GM23338 (cell line): ENCODE data around the gene AGR3. TPM values are rescaled to one million over a fixed set of nuclear protein-coding genes. Genes with fewer than 3 reads are reported as not detected.

Source experiments
- ATAC-seq: fragments of 200-7000 bp; cut with Tn5 transposase; 3 replicates; pipeline ENCODE4 v1.9.1; 2020
- DNase-seq: peaks from one replicate; pipeline ENCODE4 v3.0.0-alpha.2; 2015; ENCODE audit warnings: low spot score
- H2AFZ ChIP-seq: fragments of 200-600 bp; sonication (generic); 2 replicates; pipeline ENCODE4 v1.8.0; 2016; ENCODE audit warnings: antibody characterized with exemption, mild to moderate bottlenecking, moderate library complexity
- H3F3A ChIP-seq: fragments of 200-600 bp; sonication (generic); replicated peaks from 2 replicates; pipeline ENCODE4 v1.8.0; 2017; ENCODE audit warnings: antibody characterized with exemption, mixed run types, low read depth
- H3K27ac ChIP-seq: fragments of 200-600 bp; sonication (generic); 2 replicates; pipeline ENCODE4 v1.6.1; 2016; ENCODE audit warnings: low read depth
- H3K27me3 ChIP-seq: fragments of 200-600 bp; sonication (generic); 2 replicates; pipeline ENCODE4 v1.8.0; 2016; ENCODE audit warnings: mild to moderate bottlenecking, mixed run types, moderate library complexity; ENCODE audit not compliant: insufficient read depth
- H3K36me3 ChIP-seq: fragments of 200-600 bp; sonication (generic); 2 replicates; pipeline ENCODE4 v1.8.0; 2016; ENCODE audit warnings: mild to moderate bottlenecking; ENCODE audit not compliant: insufficient read depth
- H3K4me1 ChIP-seq: fragments of 200-600 bp; sonication (generic); 2 replicates; pipeline ENCODE4 v1.8.0; 2016; ENCODE audit warnings: mild to moderate bottlenecking, moderate library complexity; ENCODE audit not compliant: insufficient read depth
- H3K4me2 ChIP-seq: fragments of 200-600 bp; sonication (generic); 2 replicates; pipeline ENCODE4 v1.7.1; 2017; ENCODE audit warnings: mixed run types
- H3K4me3 ChIP-seq: fragments of 200-600 bp; sonication (generic); 2 replicates; pipeline ENCODE4 v1.6.1; 2016; ENCODE audit warnings: mixed run types
- H3K79me2 ChIP-seq: fragments of 200-600 bp; sonication (generic); replicated peaks from 2 replicates; pipeline ENCODE4 v1.8.0; 2017; ENCODE audit warnings: mild to moderate bottlenecking; ENCODE audit not compliant: insufficient read depth
- H3K9me2 ChIP-seq: fragments of 200-600 bp; sonication (generic); 2 replicates; pipeline ENCODE4 v1.8.0; 2017; ENCODE audit not compliant: insufficient read depth
- H4K20me1 ChIP-seq: fragments of 200-600 bp; sonication (generic); replicated peaks from 2 replicates; pipeline ENCODE4 v1.8.0; 2017; ENCODE audit warnings: mild to moderate bottlenecking; ENCODE audit not compliant: insufficient read depth
- H3K27ac Mint-ChIP-seq: 2 replicates; pipeline ENCODE4 v1.8.0; 2020; ENCODE audit warnings: inconsistent platforms, mild to moderate bottlenecking, moderate library complexity, mixed read lengths
- H3K27me3 Mint-ChIP-seq: 3 replicates; pipeline ENCODE4 v1.8.0; 2022; ENCODE audit warnings: low read depth, mild to moderate bottlenecking, moderate library complexity, mixed read lengths, inconsistent platforms; ENCODE audit not compliant: insufficient read depth, poor library complexity
- H3K36me3 Mint-ChIP-seq: 3 replicates; pipeline ENCODE4 v1.8.0; 2021; ENCODE audit warnings: low read depth, mild to moderate bottlenecking, inconsistent platforms, moderate library complexity, mixed read lengths
- H3K4me1 Mint-ChIP-seq: 3 replicates; pipeline ENCODE4 v1.8.0; 2020; ENCODE audit warnings: mild to moderate bottlenecking, inconsistent platforms, mixed read lengths
- H3K4me3 Mint-ChIP-seq: 3 replicates; pipeline ENCODE4 v1.8.0; 2021; ENCODE audit warnings: moderate library complexity, mild to moderate bottlenecking, inconsistent platforms, mixed read lengths
- H3K9me3 Mint-ChIP-seq: 3 replicates; pipeline ENCODE4 v1.8.0; 2020; ENCODE audit warnings: moderate library complexity, mild to moderate bottlenecking, inconsistent platforms, mixed read lengths
- CREB1 ChIP-seq: fragments of 250-450 bp; sonication (Bioruptor Pico); IDR thresholded peaks from 2 replicates; pipeline ENCODE4 v1.5.0; 2020; ENCODE audit warnings: low read depth, mild to moderate bottlenecking, moderate library complexity
- EZH2 ChIP-seq: fragments of 200-600 bp; sonication (generic); IDR thresholded peaks from one replicate; pipeline ENCODE4 v1.8.0; 2017; ENCODE audit warnings: antibody characterized with exemption, mild to moderate bottlenecking, low read depth; ENCODE audit not compliant: unreplicated experiment
- NANOG ChIP-seq: IDR thresholded peaks from 2 replicates; pipeline ENCODE4 v1.6.1; 2016; ENCODE audit warnings: antibody characterized with exemption, borderline replicate concordance
- POLR2AphosphoS5 ChIP-seq: IDR thresholded peaks from 2 replicates; pipeline ENCODE4 v1.6.1; 2016; ENCODE audit warnings: antibody characterized with exemption, low read depth
- STAT1 ChIP-seq: IDR thresholded peaks from one replicate; pipeline ENCODE4 v1.6.1; 2016; ENCODE audit warnings: antibody characterized with exemption; ENCODE audit not compliant: unreplicated experiment
- ZNF331 ChIP-seq: fragments of 250-450 bp; sonication (Bioruptor Pico); IDR thresholded peaks from 2 replicates; pipeline ENCODE4 v1.5.0; 2020; ENCODE audit warnings: low read depth, mild to moderate bottlenecking, moderate library complexity
- polyA plus RNA-seq: library from polyadenylated mRNA; unstranded; fragments of >200 nt; fragmentation: Nextera tagmentation; extraction: Ambion mirVana; gene quantifications from 2 replicates; pipeline ENCODE4 v1.2.1, GENCODE V29; 2016
- total RNA-seq: library from RNA; depleted of rRNA; stranded (reverse); fragments of >200 nt; shearing (Covaris generic); gene quantifications from 2 replicates; pipeline ENCODE4 v1.2.3, GENCODE V29; 2014
- TF ChIP-seq, protein P1 (sequence below): fragments of 250-450 bp; sonication (Bioruptor Pico); IDR thresholded peaks from 2 replicates; pipeline ENCODE4 v1.5.0; 2020; ENCODE audit warnings: mild to moderate bottlenecking, moderate library complexity
- TF ChIP-seq, protein P2 (sequence below), 2 experiments: fragments of 200-600 bp in 1 of 2; sonication (generic) in 1 of 2; conservative IDR thresholded peaks; 2 replicates each; pipeline versions ENCODE4 v1.5.1 to v1.6.1; 2016 to 2017; ENCODE audit warnings: antibody characterized with exemption in 2 of 2, low read depth in 2 of 2, mild to moderate bottlenecking in 2 of 2, moderate library complexity in 1 of 2
- TF ChIP-seq, protein P3 (sequence below): IDR thresholded peaks from 2 replicates; pipeline ENCODE4 v1.6.1; 2016; ENCODE audit warnings: antibody characterized with exemption
- TF ChIP-seq, protein P4 (sequence below): IDR thresholded peaks from one replicate; pipeline ENCODE4 v1.6.1; 2018; ENCODE audit warnings: antibody characterized with exemption; ENCODE audit not compliant: unreplicated experiment

AGR3 gene
- total and polyA plus RNA-seq, 2 experiments from 2014 or later, result not detected

DNA sequence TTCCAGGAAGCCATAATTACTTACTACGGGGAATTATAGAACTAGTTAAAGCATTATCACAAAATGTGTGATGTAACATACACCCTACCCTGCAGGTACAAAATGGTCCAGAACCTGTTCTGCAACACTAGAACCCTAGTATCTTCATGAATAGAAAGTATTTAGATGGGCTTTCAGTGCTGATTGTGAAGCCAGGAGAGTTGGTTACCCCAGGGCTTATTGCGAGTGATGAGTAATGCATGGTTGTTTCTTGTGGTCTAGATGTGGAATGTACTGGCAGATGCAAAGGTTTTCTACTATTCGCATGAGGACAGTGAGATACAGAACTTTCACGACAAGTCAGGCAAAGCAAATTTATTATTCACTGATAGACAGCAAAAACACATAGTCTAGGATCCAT is 33.6 kb upstream of the AGR3 start (continued):
- TF ChIP-seq, protein P1, sequence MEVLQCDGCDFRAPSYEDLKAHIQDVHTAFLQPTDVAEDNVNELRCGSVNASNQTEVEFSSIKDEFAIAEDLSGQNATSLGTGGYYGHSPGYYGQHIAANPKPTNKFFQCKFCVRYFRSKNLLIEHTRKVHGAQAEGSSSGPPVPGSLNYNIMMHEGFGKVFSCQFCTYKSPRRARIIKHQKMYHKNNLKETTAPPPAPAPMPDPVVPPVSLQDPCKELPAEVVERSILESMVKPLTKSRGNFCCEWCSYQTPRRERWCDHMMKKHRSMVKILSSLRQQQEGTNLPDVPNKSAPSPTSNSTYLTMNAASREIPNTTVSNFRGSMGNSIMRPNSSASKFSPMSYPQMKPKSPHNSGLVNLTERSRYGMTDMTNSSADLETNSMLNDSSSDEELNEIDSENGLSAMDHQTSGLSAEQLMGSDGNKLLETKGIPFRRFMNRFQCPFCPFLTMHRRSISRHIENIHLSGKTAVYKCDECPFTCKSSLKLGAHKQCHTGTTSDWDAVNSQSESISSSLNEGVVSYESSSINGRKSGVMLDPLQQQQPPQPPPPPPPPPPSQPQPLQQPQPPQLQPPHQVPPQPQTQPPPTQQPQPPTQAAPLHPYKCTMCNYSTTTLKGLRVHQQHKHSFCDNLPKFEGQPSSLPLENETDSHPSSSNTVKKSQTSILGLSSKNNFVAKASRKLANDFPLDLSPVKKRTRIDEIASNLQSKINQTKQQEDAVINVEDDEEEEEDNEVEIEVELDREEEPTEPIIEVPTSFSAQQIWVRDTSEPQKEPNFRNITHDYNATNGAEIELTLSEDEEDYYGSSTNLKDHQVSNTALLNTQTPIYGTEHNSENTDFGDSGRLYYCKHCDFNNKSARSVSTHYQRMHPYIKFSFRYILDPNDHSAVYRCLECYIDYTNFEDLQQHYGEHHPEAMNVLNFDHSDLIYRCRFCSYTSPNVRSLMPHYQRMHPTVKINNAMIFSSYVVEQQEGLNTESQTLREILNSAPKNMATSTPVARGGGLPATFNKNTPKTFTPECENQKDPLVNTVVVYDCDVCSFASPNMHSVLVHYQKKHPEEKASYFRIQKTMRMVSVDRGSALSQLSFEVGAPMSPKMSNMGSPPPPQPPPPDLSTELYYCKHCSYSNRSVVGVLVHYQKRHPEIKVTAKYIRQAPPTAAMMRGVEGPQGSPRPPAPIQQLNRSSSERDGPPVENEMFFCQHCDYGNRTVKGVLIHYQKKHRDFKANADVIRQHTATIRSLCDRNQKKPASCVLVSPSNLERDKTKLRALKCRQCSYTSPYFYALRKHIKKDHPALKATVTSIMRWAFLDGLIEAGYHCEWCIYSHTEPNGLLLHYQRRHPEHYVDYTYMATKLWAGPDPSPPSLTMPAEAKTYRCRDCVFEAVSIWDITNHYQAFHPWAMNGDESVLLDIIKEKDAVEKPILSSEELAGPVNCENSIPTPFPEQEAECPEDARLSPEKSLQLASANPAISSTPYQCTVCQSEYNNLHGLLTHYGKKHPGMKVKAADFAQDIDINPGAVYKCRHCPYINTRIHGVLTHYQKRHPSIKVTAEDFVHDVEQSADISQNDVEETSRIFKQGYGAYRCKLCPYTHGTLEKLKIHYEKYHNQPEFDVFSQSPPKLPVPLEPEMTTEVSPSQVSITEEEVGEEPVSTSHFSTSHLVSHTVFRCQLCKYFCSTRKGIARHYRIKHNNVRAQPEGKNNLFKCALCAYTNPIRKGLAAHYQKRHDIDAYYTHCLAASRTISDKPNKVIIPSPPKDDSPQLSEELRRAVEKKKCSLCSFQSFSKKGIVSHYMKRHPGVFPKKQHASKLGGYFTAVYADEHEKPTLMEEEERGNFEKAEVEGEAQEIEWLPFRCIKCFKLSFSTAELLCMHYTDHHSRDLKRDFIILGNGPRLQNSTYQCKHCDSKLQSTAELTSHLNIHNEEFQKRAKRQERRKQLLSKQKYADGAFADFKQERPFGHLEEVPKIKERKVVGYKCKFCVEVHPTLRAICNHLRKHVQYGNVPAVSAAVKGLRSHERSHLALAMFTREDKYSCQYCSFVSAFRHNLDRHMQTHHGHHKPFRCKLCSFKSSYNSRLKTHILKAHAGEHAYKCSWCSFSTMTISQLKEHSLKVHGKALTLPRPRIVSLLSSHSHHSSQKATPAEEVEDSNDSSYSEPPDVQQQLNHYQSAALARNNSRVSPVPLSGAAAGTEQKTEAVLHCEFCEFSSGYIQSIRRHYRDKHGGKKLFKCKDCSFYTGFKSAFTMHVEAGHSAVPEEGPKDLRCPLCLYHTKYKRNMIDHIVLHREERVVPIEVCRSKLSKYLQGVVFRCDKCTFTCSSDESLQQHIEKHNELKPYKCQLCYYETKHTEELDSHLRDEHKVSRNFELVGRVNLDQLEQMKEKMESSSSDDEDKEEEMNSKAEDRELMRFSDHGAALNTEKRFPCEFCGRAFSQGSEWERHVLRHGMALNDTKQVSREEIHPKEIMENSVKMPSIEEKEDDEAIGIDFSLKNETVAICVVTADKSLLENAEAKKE, result no peak
- TF ChIP-seq, protein P2, sequence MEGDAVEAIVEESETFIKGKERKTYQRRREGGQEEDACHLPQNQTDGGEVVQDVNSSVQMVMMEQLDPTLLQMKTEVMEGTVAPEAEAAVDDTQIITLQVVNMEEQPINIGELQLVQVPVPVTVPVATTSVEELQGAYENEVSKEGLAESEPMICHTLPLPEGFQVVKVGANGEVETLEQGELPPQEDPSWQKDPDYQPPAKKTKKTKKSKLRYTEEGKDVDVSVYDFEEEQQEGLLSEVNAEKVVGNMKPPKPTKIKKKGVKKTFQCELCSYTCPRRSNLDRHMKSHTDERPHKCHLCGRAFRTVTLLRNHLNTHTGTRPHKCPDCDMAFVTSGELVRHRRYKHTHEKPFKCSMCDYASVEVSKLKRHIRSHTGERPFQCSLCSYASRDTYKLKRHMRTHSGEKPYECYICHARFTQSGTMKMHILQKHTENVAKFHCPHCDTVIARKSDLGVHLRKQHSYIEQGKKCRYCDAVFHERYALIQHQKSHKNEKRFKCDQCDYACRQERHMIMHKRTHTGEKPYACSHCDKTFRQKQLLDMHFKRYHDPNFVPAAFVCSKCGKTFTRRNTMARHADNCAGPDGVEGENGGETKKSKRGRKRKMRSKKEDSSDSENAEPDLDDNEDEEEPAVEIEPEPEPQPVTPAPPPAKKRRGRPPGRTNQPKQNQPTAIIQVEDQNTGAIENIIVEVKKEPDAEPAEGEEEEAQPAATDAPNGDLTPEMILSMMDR (conservative IDR thresholded peaks at IDR 0.05; ENCODE audit: low read depth in 2 of 2), result no peak

DNA sequence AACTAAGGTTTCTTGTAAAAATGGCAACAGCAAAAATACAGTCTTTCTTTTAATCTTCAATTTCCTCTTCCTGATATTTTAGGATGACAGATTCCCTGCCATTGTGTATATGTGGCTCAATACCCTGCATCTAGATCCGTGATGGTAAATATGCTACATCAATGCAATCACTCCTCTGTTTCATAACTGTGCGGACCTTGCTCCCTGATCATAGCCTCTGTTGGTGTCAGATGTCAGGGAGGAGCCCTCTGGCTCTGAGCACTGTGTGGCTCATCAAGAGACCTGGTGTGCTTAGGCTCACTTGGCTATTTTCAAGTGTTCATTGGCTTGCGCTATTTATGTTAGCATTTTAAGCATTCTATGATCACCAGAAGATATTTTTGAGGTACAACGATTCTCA is 33.0 kb upstream of the AGR3 start:
- TF ChIP-seq CREB1 (CRISPR knock-in tag) (no peak), ZNF331 (CRISPR knock-in tag) (no peak), NANOG (no peak), STAT1 (no peak), EZH2 (no peak), POLR2AphosphoS5 (no peak)
- TF ChIP-seq, protein P2 (conservative IDR thresholded peaks at IDR 0.05; ENCODE audit: low read depth in 2 of 2), result no peak
- TF ChIP-seq, protein P3, sequence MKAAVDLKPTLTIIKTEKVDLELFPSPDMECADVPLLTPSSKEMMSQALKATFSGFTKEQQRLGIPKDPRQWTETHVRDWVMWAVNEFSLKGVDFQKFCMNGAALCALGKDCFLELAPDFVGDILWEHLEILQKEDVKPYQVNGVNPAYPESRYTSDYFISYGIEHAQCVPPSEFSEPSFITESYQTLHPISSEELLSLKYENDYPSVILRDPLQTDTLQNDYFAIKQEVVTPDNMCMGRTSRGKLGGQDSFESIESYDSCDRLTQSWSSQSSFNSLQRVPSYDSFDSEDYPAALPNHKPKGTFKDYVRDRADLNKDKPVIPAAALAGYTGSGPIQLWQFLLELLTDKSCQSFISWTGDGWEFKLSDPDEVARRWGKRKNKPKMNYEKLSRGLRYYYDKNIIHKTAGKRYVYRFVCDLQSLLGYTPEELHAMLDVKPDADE, result no peak
- TF ChIP-seq, protein P4, sequence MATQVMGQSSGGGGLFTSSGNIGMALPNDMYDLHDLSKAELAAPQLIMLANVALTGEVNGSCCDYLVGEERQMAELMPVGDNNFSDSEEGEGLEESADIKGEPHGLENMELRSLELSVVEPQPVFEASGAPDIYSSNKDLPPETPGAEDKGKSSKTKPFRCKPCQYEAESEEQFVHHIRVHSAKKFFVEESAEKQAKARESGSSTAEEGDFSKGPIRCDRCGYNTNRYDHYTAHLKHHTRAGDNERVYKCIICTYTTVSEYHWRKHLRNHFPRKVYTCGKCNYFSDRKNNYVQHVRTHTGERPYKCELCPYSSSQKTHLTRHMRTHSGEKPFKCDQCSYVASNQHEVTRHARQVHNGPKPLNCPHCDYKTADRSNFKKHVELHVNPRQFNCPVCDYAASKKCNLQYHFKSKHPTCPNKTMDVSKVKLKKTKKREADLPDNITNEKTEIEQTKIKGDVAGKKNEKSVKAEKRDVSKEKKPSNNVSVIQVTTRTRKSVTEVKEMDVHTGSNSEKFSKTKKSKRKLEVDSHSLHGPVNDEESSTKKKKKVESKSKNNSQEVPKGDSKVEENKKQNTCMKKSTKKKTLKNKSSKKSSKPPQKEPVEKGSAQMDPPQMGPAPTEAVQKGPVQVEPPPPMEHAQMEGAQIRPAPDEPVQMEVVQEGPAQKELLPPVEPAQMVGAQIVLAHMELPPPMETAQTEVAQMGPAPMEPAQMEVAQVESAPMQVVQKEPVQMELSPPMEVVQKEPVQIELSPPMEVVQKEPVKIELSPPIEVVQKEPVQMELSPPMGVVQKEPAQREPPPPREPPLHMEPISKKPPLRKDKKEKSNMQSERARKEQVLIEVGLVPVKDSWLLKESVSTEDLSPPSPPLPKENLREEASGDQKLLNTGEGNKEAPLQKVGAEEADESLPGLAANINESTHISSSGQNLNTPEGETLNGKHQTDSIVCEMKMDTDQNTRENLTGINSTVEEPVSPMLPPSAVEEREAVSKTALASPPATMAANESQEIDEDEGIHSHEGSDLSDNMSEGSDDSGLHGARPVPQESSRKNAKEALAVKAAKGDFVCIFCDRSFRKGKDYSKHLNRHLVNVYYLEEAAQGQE, result no peak

More for the DNA sequence above, 33.0 kb upstream of the AGR3 start:
- no peak overlapping the region for H3K27ac Mint-ChIP-seq
- Histone ChIP-seq H2AFZ (no peak overlapping the region), H3K79me2 (no peaks in the 10 kb centered on the region), H3K27me3 (no peaks in the 10 kb centered on the region), H3K4me2 (no peak overlapping the region), H3F3A (no peaks in the 10 kb centered on the region), H3K9me2 (no peaks in the 10 kb centered on the region; the same call in 1 of the 2 replicates), H3K4me1 (peaks cover 5% of the 10 kb centered on the region; the same call in 1 of the 2 replicates), H3K27ac (no peak overlapping the region), H3K36me3 (no peaks in the 10 kb centered on the region), H3K4me3 (no peak overlapping the region), H4K20me1 (no peaks in the 10 kb centered on the region)
- H3K36me3 Mint-ChIP-seq, result no peaks in the 10 kb centered on the region
- ATAC-seq, result no peak
- H3K4me3 Mint-ChIP-seq, result no peak overlapping the region
- peaks cover 2% of the 10 kb centered on the region for H3K27me3 Mint-ChIP-seq
- no peak for DNase-seq
- no peaks in the 10 kb centered on the region for H3K9me3 Mint-ChIP-seq
- peaks cover 24% of the 10 kb centered on the region for H3K4me1 Mint-ChIP-seq
